RWPE2 (cell line): ENCODE results near the gene PCNT.

Source experiments
- ATAC-seq: fragments of 200-7000 bp; cut with Tn5 transposase; 3 replicates; pipeline ENCODE4 v1.9.1; 2021; ENCODE audit warnings: low read depth
- DNase-seq: peaks from one replicate; pipeline ENCODE4 v3.0.0-alpha.2; 2020; ENCODE audit warnings: low spot score
- H3K27ac ChIP-seq: fragments of 450-650 bp; 2 replicates; pipeline ENCODE4 v1.5.1; 2017; ENCODE audit warnings: mild to moderate bottlenecking; ENCODE audit not compliant: poor library complexity, severe bottlenecking
- H3K27me3 ChIP-seq: fragments of 250-450 bp; sonication (Bioruptor Pico); 2 replicates; pipeline ENCODE4 v1.5.1; 2021; ENCODE audit warnings: mild to moderate bottlenecking, moderate library complexity; ENCODE audit not compliant: insufficient read depth, poor library complexity, severe bottlenecking
- H3K36me3 ChIP-seq: fragments of 250-450 bp; sonication (Bioruptor Pico); 2 replicates; pipeline ENCODE4 v1.5.1; 2020; ENCODE audit warnings: low read depth, mild to moderate bottlenecking, moderate library complexity
- H3K4me1 ChIP-seq: fragments of 250-450 bp; sonication (Bioruptor Pico); 2 replicates; pipeline ENCODE4 v1.5.1; 2021; ENCODE audit warnings: mild to moderate bottlenecking, moderate library complexity; ENCODE audit not compliant: insufficient read depth, poor library complexity, severe bottlenecking
- H3K4me3 ChIP-seq: fragments of 250-450 bp; sonication (Bioruptor Pico); 2 replicates; pipeline ENCODE4 v1.5.1; 2021; ENCODE audit warnings: mild to moderate bottlenecking, moderate library complexity; ENCODE audit not compliant: severe bottlenecking
- H3K9me3 ChIP-seq: fragments of 250-450 bp; sonication (Bioruptor Pico); 2 replicates; pipeline ENCODE4 v1.5.1; 2021; ENCODE audit warnings: mild to moderate bottlenecking, moderate library complexity; ENCODE audit not compliant: severe bottlenecking
- CTCF ChIP-seq: fragments of 450-650 bp; IDR thresholded peaks from one replicate; pipeline ENCODE4 v1.5.1; 2017; ENCODE audit warnings: mild to moderate bottlenecking, moderate library complexity; ENCODE audit not compliant: poor library complexity, severe bottlenecking

Gene PCNT

GRCh38 chr21:46452710-46453109 is 128.8 kb downstream of the PCNT start:
- Histone ChIP-seq H3K4me3 (no peak overlapping the region), H3K4me1 (peaks cover 23% of the 10 kb centered on the region), H3K9me3 (peaks cover 4% of the 10 kb centered on the region), H3K36me3 (peaks cover 19% of the 10 kb centered on the region; the same call in 1 of the 2 replicates), H3K27me3 (no peaks in the 10 kb centered on the region), H3K27ac (no peak overlapping the region)
- TF ChIP-seq CTCF = no peak
- ATAC-seq (no peak), DNase-seq (no peak)

- DNase-seq (no peak), ATAC-seq (no peak)
- H3K4me3 ChIP-seq = no peak overlapping the region
- no peak for TF ChIP-seq CTCF
- peaks cover 18% of the 10 kb centered on the region; the same call in 1 of the 2 replicates for H3K36me3 ChIP-seq
- no peak overlapping the region for H3K27ac ChIP-seq
- no peaks in the 10 kb centered on the region for H3K27me3 ChIP-seq
- peaks cover 23% of the 10 kb centered on the region for H3K4me1 ChIP-seq
- H3K9me3 ChIP-seq = peaks cover 4% of the 10 kb centered on the region
These were observed 130.2 kb downstream of the PCNT start for GRCh38 chr21:46454142-46454541.

GRCh38 chr21:46454634-46455390 is 130.9 kb downstream of the PCNT start:
- DNase-seq = no peak
- ATAC-seq = no peak

GRCh38 chr21:46455575-46456385 is 131.8 kb downstream of the PCNT start:
- Histone ChIP-seq H3K27me3 (no peaks in the 10 kb centered on the region), H3K27ac (peak overlapping the region; percentile 76), H3K9me3 (no peaks in the 10 kb centered on the region), H3K36me3 (peaks cover 12% of the 10 kb centered on the region; the same call in 1 of the 2 replicates), H3K4me1 (peaks cover 23% of the 10 kb centered on the region), H3K4me3 (no peak overlapping the region)
- TF ChIP-seq CTCF = no peak
- DNase-seq (no peak), ATAC-seq (no peak)

More at GRCh38 chr21:46454634-46455390, 130.9 kb downstream of the PCNT start:
- H3K4me1 ChIP-seq = peaks cover 23% of the 10 kb centered on the region
- no peak for TF ChIP-seq CTCF
- H3K27ac ChIP-seq = peak overlapping the region; percentile 76
- H3K4me3 ChIP-seq = no peak overlapping the region
- H3K36me3 ChIP-seq = peaks cover 12% of the 10 kb centered on the region; the same call in 1 of the 2 replicates
- no peaks in the 10 kb centered on the region for H3K27me3 ChIP-seq
- no peaks in the 10 kb centered on the region for H3K9me3 ChIP-seq
